Measurements from ENCODE around the gene BAZ1B.
"Not testable (repeated sequence)": the region's sequence is repeated elsewhere in the genome, so short reads cannot be mapped to it uniquely, and the experiment has no call there.

DNA sequence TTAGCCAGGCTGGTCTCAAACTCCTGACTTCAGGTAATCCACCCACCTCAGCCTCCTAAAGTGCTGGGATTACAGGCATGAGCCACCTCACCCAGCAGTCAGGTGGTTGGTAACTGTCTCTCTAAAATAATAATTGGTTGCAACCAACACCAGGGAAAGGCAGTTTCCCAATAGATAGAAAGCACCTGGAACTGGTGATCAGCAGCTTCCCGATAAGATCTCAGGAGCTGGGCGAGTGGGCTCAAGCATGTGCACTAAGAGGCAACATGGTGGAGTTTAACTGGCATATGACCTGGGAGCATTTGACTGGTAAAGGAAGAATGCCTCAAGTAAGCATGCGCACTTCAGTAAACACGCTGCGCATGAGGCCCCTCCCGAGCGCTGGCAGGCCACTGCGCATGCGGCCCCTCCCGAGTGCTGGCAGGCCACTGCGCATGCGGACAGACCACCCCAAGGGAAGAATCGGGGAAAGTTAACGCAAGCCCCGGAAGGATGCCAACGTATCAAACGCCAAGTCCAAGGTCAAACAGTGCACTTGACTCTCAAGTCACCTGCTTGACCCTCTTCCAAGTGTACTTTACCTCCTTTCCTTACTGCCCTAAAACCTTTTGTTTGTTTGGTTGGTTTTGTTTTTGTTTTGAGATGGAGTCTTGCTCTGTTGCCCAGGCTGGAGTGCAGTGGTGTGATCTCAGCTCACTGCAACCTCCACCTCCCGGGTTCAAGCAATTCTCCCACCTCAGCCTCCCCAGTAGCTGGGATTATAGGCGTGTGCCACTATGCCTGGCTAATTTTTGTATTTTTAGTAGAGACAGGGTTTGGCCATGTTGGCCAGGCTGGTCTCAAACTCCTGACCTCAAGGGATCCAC, 122.7 kb downstream of the BAZ1B start:
- TF ChIP-seq, protein P1, sequence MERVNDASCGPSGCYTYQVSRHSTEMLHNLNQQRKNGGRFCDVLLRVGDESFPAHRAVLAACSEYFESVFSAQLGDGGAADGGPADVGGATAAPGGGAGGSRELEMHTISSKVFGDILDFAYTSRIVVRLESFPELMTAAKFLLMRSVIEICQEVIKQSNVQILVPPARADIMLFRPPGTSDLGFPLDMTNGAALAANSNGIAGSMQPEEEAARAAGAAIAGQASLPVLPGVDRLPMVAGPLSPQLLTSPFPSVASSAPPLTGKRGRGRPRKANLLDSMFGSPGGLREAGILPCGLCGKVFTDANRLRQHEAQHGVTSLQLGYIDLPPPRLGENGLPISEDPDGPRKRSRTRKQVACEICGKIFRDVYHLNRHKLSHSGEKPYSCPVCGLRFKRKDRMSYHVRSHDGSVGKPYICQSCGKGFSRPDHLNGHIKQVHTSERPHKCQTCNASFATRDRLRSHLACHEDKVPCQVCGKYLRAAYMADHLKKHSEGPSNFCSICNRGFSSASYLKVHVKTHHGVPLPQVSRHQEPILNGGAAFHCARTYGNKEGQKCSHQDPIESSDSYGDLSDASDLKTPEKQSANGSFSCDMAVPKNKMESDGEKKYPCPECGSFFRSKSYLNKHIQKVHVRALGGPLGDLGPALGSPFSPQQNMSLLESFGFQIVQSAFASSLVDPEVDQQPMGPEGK (CRISPR knock-in tag; IDR thresholded peaks at IDR 0.05; ENCODE audit: borderline replicate concordance) = not testable (repeated sequence)
- not testable (repeated sequence) for TF ChIP-seq ZFP30 (CRISPR knock-in tag; IDR thresholded peaks at IDR 0.05); TOX (CRISPR knock-in tag; IDR thresholded peaks at IDR 0.05; ENCODE audit: borderline replicate concordance); ARNTL (CRISPR knock-in tag; IDR thresholded peaks at IDR 0.05; ENCODE audit: borderline replicate concordance, low read depth); ISL1 (CRISPR knock-in tag; IDR thresholded peaks at IDR 0.05); ESRRG (CRISPR knock-in tag; IDR thresholded peaks at IDR 0.05); BACH2 (CRISPR knock-in tag; IDR thresholded peaks at IDR 0.05; ENCODE audit: borderline replicate concordance); ZFP3 (CRISPR knock-in tag; IDR thresholded peaks at IDR 0.05); ZNF565 (CRISPR knock-in tag; conservative IDR thresholded peaks at IDR 0.05; ENCODE audit: low read depth); ZNF8 (CRISPR knock-in tag; IDR thresholded peaks at IDR 0.05)
- TF ChIP-seq, protein P2, sequence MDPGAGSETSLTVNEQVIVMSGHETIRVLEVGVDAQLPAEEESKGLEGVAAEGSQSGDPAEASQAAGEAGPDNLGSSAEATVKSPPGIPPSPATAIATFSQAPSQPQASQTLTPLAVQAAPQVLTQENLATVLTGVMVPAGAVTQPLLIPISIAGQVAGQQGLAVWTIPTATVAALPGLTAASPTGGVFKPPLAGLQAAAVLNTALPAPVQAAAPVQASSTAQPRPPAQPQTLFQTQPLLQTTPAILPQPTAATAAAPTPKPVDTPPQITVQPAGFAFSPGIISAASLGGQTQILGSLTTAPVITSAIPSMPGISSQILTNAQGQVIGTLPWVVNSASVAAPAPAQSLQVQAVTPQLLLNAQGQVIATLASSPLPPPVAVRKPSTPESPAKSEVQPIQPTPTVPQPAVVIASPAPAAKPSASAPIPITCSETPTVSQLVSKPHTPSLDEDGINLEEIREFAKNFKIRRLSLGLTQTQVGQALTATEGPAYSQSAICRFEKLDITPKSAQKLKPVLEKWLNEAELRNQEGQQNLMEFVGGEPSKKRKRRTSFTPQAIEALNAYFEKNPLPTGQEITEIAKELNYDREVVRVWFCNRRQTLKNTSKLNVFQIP (CRISPR knock-in tag; IDR thresholded peaks at IDR 0.05; ENCODE audit: borderline replicate concordance, low read depth) = not testable (repeated sequence)

Measured in SK-N-SH treated with all-trans-retinoic acid at 6 μM for 48 hours (cell line).